DMS53 treated with DMSO at 0.1 percent for 48 hours (cell line): ENCODE results near the gene RBFOX1.

Experiments used
- DNase-seq: peaks from one replicate; lab custom pipeline; 2025; ENCODE audit not compliant: unreplicated experiment; lab: John Stamatoyannopoulos, UW

RBFOX1 gene

GRCh38 chr16:7515543-7515942, 182.9 kb downstream of the RBFOX1 start:
- no peak for DNase-seq

GRCh38 chr16:7517496-7517895, 184.9 kb downstream of the RBFOX1 start:
- DNase-seq, result no peak

GRCh38 chr16:7518158-7518557, 185.5 kb downstream of the RBFOX1 start:
- DNase-seq, result no peak

GRCh38 chr16:7521834-7522233, 189.2 kb downstream of the RBFOX1 start:
- no peak for DNase-seq

- DNase-seq, result no peak
Observed at GRCh38 chr16:7524419-7524818, 191.8 kb downstream of the RBFOX1 start.

- no peak for DNase-seq
Observed at GRCh38 chr16:7526736-7527135, 194.1 kb downstream of the RBFOX1 start.

GRCh38 chr16:7532534-7532933, 199.9 kb downstream of the RBFOX1 start:
- DNase-seq, result no peak

- no peak for DNase-seq
Observed at GRCh38 chr16:7534749-7535148, 202.1 kb downstream of the RBFOX1 start.

- no peak for DNase-seq
Observed at GRCh38 chr16:7541026-7541425, 208.4 kb downstream of the RBFOX1 start.

GRCh38 chr16:7545251-7545650, 212.6 kb downstream of the RBFOX1 start:
- DNase-seq, result no peak

- no peak for DNase-seq
Observed at GRCh38 chr16:7546948-7547347, 214.3 kb downstream of the RBFOX1 start.

- DNase-seq, result no peak
Observed at GRCh38 chr16:7547736-7548135, 215.1 kb downstream of the RBFOX1 start.

GRCh38 chr16:7548796-7549318, 216.2 kb downstream of the RBFOX1 start:
- DNase-seq, result no peak

GRCh38 chr16:7550096-7550495, 217.5 kb downstream of the RBFOX1 start:
- DNase-seq, result no peak

GRCh38 chr16:7555459-7555858, 222.8 kb downstream of the RBFOX1 start:
- no peak for DNase-seq

GRCh38 chr16:7561908-7562405, 229.3 kb downstream of the RBFOX1 start:
- DNase-seq, result no peak

- no peak for DNase-seq
Observed at GRCh38 chr16:7566360-7566759, 233.7 kb downstream of the RBFOX1 start.

- DNase-seq, result no peak
Observed at GRCh38 chr16:7571366-7571765, 238.7 kb downstream of the RBFOX1 start.

- DNase-seq, result no peak
Observed at GRCh38 chr16:7577588-7577987, 244.9 kb downstream of the RBFOX1 start.

GRCh38 chr16:7579454-7579853, 246.8 kb downstream of the RBFOX1 start:
- DNase-seq, result no peak

- DNase-seq, result no peak
Observed at GRCh38 chr16:7581175-7581574, 248.5 kb downstream of the RBFOX1 start.

- no peak for DNase-seq
Observed at GRCh38 chr16:7583396-7583795, 250.8 kb downstream of the RBFOX1 start.

GRCh38 chr16:7584561-7584960, 251.9 kb downstream of the RBFOX1 start:
- DNase-seq, result no peak
